ENCODE data around the gene GAL.
A peak's percentile ranks its signal among the peaks of the same experiment; 100 is the strongest.

The GAL gene

DNA sequence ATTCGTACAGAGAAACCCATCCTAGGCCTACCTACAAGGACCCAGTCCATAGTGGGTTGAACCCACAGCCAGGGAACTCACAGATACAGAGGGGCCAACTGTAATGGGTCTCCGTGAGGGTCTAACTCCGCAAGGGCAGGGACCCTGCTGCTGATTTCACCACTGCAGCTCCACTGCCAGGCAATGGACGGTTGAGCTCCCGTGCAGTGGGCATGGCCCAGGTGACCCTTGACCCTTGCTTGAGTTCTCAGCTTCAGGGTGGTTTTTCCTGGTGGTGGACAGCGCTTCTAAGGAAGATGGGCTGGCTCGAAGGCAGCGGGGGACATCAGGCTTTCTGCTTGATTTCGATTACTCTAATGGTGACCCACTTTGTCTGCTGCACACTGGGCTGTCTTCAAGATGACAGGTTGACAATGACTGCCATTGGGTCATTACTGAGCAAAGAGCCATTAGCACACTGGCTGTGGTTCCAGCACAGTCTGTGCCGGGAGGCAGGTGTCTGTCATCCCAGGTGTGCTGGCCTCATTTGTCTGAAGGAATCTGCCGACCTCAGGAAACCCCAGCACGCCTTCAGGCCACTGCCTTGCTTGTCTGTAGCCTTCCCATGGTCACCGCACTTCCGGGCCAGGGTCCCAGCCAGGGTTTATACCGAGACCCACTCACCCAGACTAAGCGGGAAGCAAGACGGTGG lies 3.7 kb upstream of the GAL start:
- DNase-seq (ENCODE audit: low spot score) = no peak

DNA sequence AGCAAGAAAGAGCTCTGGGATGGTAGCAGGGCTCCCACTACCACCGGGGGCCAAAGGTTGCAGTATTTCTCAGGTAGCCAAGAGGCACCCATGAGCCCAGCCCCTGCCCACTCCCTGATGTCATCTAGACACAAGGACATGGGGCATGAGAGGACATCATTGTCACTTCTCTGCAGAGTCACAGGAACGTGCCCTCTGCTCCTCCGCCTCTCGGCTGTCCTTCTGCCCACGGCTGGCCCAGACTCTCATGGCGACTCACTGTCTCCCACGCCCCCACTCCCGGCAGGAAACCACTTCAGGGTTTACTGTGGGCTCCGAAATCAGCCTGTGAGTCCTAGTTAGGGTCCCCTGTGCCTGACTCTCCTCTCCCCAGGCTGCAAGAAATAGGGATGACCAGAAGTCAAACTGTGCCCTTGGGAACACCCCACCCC lies 1.8 kb upstream of the GAL start:
- no peak for DNase-seq (ENCODE audit: low spot score)

- no peak for DNase-seq (ENCODE audit: low spot score)
Observed at GRCh38 chr11:68683121-68683520, 1.2 kb upstream of the GAL start.

- no peak for DNase-seq (ENCODE audit: low spot score)
Observed at GRCh38 chr11:68683536-68684384, 584 bp upstream of the GAL start.

DNA sequence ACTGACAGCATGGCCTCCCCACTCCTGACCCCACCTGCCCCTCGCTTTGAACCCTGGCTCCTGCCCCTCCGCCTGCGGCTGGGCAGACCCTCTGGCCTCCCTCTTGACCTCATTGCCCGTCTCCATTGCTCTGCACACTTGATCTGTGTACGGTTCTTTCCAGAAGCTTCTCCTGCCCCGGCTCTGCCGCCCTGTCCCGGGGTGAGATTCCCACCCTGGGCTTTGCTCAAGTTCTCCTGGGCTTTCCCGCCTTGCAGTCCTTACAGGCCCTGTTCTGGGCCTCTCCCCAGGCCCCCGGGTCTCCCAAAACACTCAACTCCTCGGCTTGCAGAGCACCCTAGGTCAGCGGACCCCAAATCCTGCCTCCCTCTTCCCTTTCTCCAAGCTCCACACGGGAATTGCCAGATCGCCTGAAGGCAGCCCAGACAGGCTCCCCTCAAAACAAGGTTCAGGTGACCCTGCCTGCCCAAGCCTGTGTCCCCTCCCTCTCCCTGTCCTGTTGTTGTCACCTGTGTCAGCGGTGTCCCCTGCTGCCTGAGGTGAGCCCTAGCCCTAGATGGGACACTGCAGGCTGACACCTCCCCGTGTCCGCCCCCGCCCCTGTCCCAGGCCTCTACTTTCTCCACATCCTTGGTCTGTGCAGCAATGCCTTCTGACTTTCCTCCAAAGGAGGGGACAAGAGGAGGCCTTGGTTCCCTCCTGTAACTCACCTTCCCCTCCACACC lies 1.5 kb downstream of the GAL start:
- no peak for DNase-seq (ENCODE audit: low spot score)

DNA sequence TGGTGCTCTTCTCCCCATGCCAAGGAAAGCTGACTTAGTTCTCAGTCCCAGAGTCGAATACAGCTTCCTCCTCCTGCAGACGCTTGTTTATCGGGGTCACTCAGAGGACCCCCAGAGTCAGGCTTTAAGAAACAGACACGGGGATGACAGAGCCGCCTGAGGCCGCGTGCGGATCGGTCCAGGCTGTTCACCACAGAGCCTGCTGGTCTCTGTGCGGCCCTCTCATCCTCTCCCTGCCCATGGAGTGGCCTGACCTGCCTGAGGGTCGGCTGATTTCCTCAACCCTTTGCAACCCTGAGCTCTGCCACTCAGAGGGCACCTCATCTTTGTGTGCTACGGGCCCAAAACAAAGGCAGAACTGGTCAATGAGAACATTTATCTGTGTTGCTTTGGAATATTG lies 2.1 kb downstream of the GAL start:
- no peak for DNase-seq (ENCODE audit: low spot score)

DNA sequence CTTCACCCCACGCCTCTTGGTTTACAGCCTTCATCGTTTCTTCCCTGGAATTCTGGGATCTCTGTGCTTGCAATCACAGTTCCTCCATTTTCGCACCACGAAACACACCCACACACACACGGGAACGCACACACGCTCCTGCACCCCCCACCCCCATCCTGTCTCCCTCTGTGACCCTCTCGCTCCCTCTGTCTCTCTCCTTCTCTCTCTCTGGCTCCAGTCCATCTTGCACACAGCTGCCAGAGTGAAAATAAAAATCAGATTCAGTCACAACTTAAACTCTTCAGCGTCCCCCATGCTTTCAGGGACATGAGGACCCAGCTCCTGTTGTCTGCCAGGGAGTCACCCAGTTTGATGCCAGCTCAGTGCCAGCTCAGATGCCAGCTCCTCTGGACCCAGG lies 3.0 kb downstream of the GAL start:
- no peak for DNase-seq (ENCODE audit: low spot score)

GRCh38 chr11:68687986-68688385 lies 3.6 kb downstream of the GAL start:
- DNase-seq (ENCODE audit: low spot score) = no peak

- no peak for DNase-seq (ENCODE audit: low spot score)
Observed at GRCh38 chr11:68688881-68689280, 4.5 kb downstream of the GAL start.

DNA sequence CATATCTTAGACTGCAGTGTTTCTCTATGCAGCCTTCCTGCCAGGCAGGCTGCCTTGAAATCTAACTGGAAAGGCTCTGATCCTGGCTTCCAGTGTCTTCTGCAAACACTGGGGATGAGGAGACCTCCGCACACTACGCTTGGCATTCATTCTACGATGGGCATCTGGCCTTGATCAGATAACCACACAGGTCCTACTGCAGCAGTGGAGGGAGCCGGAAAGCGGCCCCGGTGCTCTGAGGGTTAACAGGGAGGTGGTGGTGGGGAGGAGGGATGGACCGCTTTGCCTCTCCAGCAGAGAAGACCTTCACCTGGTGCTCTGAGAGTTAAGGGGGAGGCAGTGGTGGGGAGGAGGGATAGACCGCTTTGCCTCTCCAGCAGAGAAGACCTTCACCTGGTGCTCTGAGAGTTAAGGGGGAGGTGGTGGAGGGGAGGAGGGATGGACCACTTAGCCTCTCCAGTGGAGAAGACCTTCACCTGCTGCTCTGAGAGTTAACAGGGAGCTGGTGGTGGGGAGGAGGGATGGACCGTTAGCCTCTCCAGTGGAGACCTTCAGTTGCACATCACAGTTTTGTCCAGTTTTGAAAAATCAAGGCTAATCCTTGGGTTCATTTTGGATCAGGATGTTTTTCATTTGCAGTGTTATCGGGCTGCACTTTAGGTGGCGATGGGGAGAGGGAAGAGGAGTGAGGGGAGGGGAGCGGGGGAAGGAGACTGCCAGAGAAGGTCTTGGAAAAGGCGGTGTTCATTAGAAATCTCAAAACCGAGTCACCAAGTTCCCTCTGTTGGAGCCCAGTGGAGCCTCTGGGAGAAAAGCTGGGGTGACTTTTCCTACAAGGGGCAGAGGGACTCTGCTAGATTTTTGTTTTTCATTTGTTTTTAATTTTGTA lies 5.6 kb downstream of the GAL start:
- no peak for DNase-seq (ENCODE audit: low spot score)

DNA sequence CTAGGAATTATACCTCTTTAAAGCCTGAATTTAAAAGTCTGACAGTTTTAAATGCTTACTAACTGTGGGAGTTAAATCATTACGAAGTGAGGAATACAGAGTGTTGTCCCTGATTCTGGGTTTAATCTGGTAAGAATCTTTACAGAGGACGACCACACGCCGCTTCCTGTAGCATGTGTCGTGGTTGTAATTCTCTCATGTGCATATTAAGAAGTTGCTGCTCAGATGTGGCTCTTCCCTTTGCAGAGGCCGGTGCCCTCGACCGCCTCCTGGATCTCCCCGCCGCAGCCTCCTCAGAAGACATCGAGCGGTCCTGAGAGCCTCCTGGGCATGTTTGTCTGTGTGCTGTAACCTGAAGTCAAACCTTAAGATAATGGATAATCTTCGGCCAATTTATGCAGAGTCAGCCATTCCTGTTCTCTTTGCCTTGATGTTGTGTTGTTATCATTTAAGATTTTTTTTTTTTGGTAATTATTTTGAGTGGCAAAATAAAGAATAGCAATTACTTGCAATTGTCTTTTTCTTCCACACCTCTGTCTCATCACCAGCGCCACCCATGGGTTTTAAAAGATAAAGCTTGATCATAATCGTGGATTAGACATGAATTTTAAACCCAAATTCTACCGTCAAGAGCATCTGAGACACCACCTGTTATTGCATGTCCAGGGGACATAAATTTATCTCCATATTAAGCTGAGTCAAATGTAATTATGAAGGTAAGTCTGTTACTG lies 6.5 kb downstream of the GAL start:
- DNase-seq (ENCODE audit: low spot score) = no peak

DNA sequence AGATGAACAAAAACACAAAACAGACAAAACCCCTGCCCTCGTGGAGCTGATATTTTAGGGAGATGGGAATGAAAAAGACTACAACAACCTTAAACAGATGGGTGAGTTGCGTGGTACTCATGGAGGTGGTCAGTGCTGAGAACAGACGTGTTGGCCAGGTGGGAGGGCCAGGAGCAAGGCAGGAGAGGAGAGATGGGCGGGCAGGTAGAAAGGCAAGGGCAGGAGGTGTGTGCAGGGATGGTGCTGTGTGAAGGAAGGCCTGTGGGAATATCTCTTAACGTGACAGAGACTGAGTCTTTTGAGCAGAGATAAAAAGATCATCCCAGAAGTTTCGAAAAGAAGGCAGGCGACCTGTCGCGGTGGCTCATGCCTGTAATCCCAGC lies 7.0 kb downstream of the GAL start:
- no peak for DNase-seq (ENCODE audit: low spot score)

- no peak for DNase-seq (ENCODE audit: low spot score)
Observed at GRCh38 chr11:68692115-68692514, 7.8 kb downstream of the GAL start.

DNA sequence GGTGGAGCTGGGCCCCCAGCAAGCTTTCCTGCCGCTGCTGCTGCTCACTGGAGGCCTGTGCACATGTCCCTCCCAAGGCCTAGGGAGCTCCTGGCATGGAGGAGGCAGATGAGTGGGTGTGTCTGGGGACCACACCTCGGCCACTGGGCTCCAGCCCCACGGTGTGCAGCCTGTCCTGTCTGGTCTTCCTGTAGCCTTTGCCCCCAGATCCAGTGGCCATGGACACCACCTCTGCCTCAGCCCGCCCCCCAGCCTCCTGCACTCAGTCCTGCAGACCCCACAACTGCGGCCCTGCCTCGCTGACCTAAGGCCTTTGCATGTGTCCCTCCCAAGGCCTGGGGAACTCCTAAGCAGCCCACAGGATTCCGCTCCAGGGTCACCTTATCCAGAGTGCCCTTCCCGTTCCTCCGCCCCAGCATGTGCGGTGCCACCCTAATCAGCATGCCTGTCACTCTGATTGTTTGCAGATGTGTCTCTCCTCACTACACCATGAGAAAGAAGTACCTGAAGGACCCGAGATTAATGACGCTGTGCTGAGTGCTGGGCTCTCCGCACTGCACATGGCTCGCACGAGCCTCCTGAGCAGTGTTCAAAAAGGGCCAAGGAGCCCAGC lies 8.6 kb downstream of the GAL start:
- no peak for DNase-seq (ENCODE audit: low spot score)

DNA sequence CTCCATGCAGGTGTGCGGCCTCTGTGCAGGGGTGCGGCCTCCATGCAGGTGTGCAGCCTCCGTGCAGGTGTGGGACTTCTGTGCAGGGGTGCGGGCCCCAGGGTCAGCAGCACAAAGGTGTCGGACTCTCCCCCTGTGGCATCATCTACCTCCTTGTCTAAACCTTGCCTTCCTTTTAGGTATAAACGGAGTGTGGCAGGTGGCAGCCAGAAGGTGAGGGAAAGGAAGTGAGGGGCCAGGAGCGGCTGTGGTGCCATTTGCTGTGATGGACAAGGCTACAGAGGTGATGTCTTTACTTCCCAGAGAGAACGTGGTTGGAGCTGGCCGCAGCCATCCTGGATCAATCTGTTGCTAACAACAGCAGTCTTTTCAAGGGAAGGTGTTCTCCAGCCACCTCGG lies 9.1 kb downstream of the GAL start:
- no peak for DNase-seq (ENCODE audit: low spot score)

- DNase-seq (ENCODE audit: low spot score) = no peak
Observed at GRCh38 chr11:68694431-68695297, 10.3 kb downstream of the GAL start.

DNA sequence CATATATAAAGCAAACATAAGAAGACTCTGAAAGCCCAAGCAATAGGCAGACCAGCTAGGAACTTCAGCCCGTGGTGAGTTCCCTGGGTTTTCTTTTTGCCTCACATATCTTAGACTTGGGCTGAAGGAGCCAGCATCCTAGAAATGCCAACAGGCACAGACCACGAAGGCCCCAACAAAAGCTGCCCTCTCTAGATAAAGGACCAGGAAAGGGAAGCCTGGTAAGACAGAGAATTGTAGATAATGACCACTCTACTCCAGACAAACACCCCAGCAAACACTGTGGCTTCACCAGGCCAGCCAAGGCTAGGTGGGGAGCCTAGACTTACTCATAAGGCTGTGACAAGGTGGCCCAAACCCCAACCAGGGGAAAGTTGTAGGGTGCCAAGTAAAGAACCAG lies 11.2 kb downstream of the GAL start:
- no peak for DNase-seq (ENCODE audit: low spot score)

DNA sequence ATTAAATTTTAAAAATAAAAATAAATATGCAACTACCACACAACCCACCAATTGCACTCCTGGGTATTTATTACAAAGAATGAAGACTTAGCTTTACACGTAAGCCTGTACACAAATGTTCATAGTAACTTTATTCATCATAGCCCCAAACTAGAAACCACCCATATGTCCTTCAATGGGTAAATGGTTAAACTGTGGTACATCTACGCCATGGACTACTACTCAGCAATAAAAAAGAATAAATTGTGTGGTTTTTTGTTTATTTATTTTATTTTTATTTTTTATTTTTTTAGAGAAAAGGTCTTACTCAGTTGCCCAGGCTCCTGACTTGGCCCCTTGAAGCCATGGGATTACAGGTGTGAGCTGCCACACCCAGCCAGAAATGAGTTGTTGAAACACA lies 14.6 kb downstream of the GAL start:
- DNase-seq (ENCODE audit: low spot score) = no peak

DNA sequence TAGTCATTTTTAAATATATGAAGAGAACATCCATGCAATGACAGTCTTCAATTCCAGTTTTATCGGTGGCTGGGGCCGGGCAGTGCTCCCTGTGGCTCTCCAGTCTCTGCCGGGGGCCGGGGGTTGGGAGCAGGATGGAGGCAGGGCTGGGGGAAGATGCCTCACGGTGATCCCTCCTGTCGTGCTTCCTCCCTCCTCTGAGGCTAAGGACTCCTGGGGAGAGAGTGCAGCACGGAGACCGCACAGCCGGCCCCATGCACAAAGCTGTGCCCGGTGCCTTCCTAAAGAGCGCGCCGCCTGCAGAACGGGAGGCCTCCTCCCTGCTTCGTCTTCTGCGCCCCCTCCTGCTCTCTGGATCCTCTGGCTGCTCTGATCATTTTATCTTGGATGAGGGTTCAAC lies 20.5 kb downstream of the GAL start:
- peak; percentile 58 for DNase-seq (ENCODE audit: low spot score)

- no peak for DNase-seq (ENCODE audit: low spot score)
Observed at GRCh38 chr11:68707527-68707926, 23.2 kb downstream of the GAL start.

All from iPS-NIHi11 (cell line).